Prostate gland (tissue), 2 donors: ENCODE data around the gene INHBA.

Experiments
- CTCF ChIP-seq, 4 experiments: fragments of 200-600 bp in 2 of 4; fragments of 450-650 bp in 2 of 4; sonication (generic) in 2 of 4; IDR thresholded peaks; 1 replicate in 3 of 4; 2 replicates in 1 of 4; pipeline ENCODE4 v1.5.1; 2016 to 2019; ENCODE audit warnings: antibody characterized with exemption in 4 of 4, mild to moderate bottlenecking in 2 of 4, moderate library complexity in 2 of 4
- POLR2A ChIP-seq: fragments of 450-650 bp; IDR thresholded peaks from one replicate; pipeline ENCODE4 v1.6.1; 2016; ENCODE audit warnings: antibody characterized with exemption, mild to moderate bottlenecking

- TF ChIP-seq CTCF (IDR thresholded peaks at IDR 0.05) (no peak), POLR2A (no peak)
These were observed 61.2 kb downstream of the INHBA start for GRCh38 chr7:41641665-41642014.
